H9 (cell line): Measurements from ENCODE around the gene DCHS2. TPM values are rescaled to one million over a fixed set of nuclear protein-coding genes. Genes with fewer than 3 reads are reported as not detected.

Source experiments
- DNase-seq: peaks from one replicate; pipeline ENCODE4 v3.0.0-alpha.2; 2017
- H2AFZ ChIP-seq: one replicate; pipeline ENCODE4 v1.6.1; 2013; ENCODE audit warnings: mild to moderate bottlenecking, low read length, control low read depth, moderate library complexity
- H2AK5ac ChIP-seq: 2 replicates; pipeline ENCODE4 v1.6.1; 2013; ENCODE audit warnings: low read length, control low read depth, mixed read lengths; ENCODE audit not compliant: insufficient read length
- H2BK120ac ChIP-seq: one replicate; pipeline ENCODE4 v1.6.1; 2013; ENCODE audit warnings: low read depth, mild to moderate bottlenecking, low read length, control low read depth, inconsistent platforms; ENCODE audit not compliant: poor library complexity, severe bottlenecking
- H2BK12ac ChIP-seq: 2 replicates; pipeline ENCODE4 v1.6.1; 2013; ENCODE audit warnings: low read length, control low read depth, mixed read lengths, low read depth; ENCODE audit not compliant: insufficient read length
- H2BK15ac ChIP-seq: 2 replicates; pipeline ENCODE4 v1.6.1; 2013; ENCODE audit warnings: low read depth, low read length, control low read depth
- H2BK20ac ChIP-seq: one replicate; pipeline ENCODE4 v1.6.1; 2013; ENCODE audit warnings: low read depth, mild to moderate bottlenecking, low read length, control low read depth, inconsistent platforms; ENCODE audit not compliant: poor library complexity, severe bottlenecking
- H2BK5ac ChIP-seq: 2 replicates; pipeline ENCODE4 v1.6.1; 2013; ENCODE audit warnings: low read length, control low read depth, mixed read lengths; ENCODE audit not compliant: insufficient read length
- H3K14ac ChIP-seq: 2 replicates; pipeline ENCODE4 v1.6.1; 2013; ENCODE audit warnings: low read length, control low read depth; ENCODE audit not compliant: insufficient read depth
- H3K18ac ChIP-seq: 2 replicates; pipeline ENCODE4 v1.6.1; 2013; ENCODE audit warnings: low read depth, mild to moderate bottlenecking, mixed read lengths, low read length, control low read depth; ENCODE audit not compliant: insufficient read length
- H3K23ac ChIP-seq: 2 replicates; pipeline ENCODE4 v1.6.1; 2013; ENCODE audit warnings: low read length, control low read depth, mixed read lengths, low read depth; ENCODE audit not compliant: insufficient read length
- H3K23me2 ChIP-seq: 2 replicates; pipeline ENCODE4 v1.6.1; 2013; ENCODE audit warnings: low read depth, mild to moderate bottlenecking, mixed read lengths, low read length, control low read depth; ENCODE audit not compliant: insufficient read length, poor library complexity, severe bottlenecking
- H3K27ac ChIP-seq: 2 replicates; pipeline ENCODE4 v1.5.1; 2013; ENCODE audit warnings: low read length, control low read depth, mixed read lengths, low read depth; ENCODE audit not compliant: insufficient read length
- H3K27me3 ChIP-seq: 2 replicates; pipeline ENCODE4 v1.6.1; 2013; ENCODE audit warnings: low read length, control low read depth, inconsistent platforms; ENCODE audit not compliant: insufficient read depth
- H3K4ac ChIP-seq: 2 replicates; pipeline ENCODE4 v1.6.1; 2013; ENCODE audit warnings: low read depth, mild to moderate bottlenecking, control low read depth, inconsistent platforms, low read length, moderate library complexity
- H3K4me1 ChIP-seq: 2 replicates; pipeline ENCODE4 v1.6.1; 2013; ENCODE audit warnings: low read length, control low read depth, inconsistent platforms; ENCODE audit not compliant: insufficient read depth
- H3K4me2 ChIP-seq: 2 replicates; pipeline ENCODE4 v1.6.1; 2013; ENCODE audit warnings: low read length, control low read depth, mixed read lengths; ENCODE audit not compliant: insufficient read length, insufficient read depth
- H3K56ac ChIP-seq: 2 replicates; pipeline ENCODE4 v1.6.1; 2013; ENCODE audit warnings: low read depth, mild to moderate bottlenecking, mixed read lengths, low read length, control low read depth; ENCODE audit not compliant: insufficient read length
- H3K79me1 ChIP-seq: 2 replicates; pipeline ENCODE4 v1.6.1; 2013; ENCODE audit warnings: low read depth, mild to moderate bottlenecking, moderate library complexity, low read length, control low read depth, inconsistent platforms; ENCODE audit not compliant: insufficient read depth, poor library complexity, severe bottlenecking
- H3K79me2 ChIP-seq: 2 replicates; pipeline ENCODE4 v1.6.1; 2013; ENCODE audit warnings: low read length, control low read depth, inconsistent platforms; ENCODE audit not compliant: insufficient read depth
- H3K9ac ChIP-seq: 2 replicates; pipeline ENCODE4 v1.6.1; 2013; ENCODE audit warnings: low read length, control low read depth, mixed read lengths; ENCODE audit not compliant: insufficient read length; ENCODE audit errors: extremely low read depth
- H3K9me3 ChIP-seq: one replicate; pipeline ENCODE4 v1.6.1; 2013; ENCODE audit warnings: low read depth, low read length, inconsistent platforms; ENCODE audit not compliant: control insufficient read depth
- H3T11ph ChIP-seq: one replicate; pipeline ENCODE4 v1.6.1; 2013; ENCODE audit warnings: mild to moderate bottlenecking, low read length, control low read depth, inconsistent platforms
- H4K20me1 ChIP-seq: one replicate; pipeline ENCODE4 v1.6.1; 2013; ENCODE audit not compliant: control insufficient read depth, insufficient read length, insufficient read depth
- H4K5ac ChIP-seq: 2 replicates; pipeline ENCODE4 v1.6.1; 2013; ENCODE audit warnings: low read depth, mild to moderate bottlenecking, mixed read lengths, low read length, control low read depth; ENCODE audit not compliant: insufficient read length
- H4K8ac ChIP-seq: replicated peaks from 2 replicates; pipeline ENCODE4 v1.6.1; 2013; ENCODE audit warnings: low read length, control low read depth, mixed read lengths, low read depth; ENCODE audit not compliant: insufficient read length
- H4K91ac ChIP-seq: 2 replicates; pipeline ENCODE4 v1.6.1; 2013; ENCODE audit warnings: low read depth, mild to moderate bottlenecking, moderate library complexity, mixed read lengths, low read length, control low read depth; ENCODE audit not compliant: insufficient read length
- H3K27ac Mint-ChIP-seq, 3 experiments: 2 replicates in 2 of 3; 3 replicates in 1 of 3; pipeline ENCODE4 v1.8.0; 2020 to 2021; ENCODE audit warnings: mixed read lengths in 3 of 3, mild to moderate bottlenecking in 1 of 3, moderate library complexity in 1 of 3
- H3K27me3 Mint-ChIP-seq: 2 replicates; pipeline ENCODE4 v1.8.0; 2021; ENCODE audit warnings: low read depth, mild to moderate bottlenecking, moderate library complexity, mixed read lengths
- H3K36me3 Mint-ChIP-seq, 3 experiments: 2 replicates in 2 of 3; 3 replicates in 1 of 3; pipeline ENCODE4 v1.8.0; 2020 to 2021; ENCODE audit warnings: low read depth in 3 of 3, mixed read lengths in 3 of 3; ENCODE audit not compliant: insufficient read depth in 1 of 3
- H3K4me1 Mint-ChIP-seq, 2 experiments: 2 replicates each; pipeline ENCODE4 v1.8.0; 2020; ENCODE audit warnings: mixed read lengths in 2 of 2
- H3K4me3 Mint-ChIP-seq, 2 experiments: 2 replicates in 1 of 2; 3 replicates in 1 of 2; pipeline ENCODE4 v1.8.0; 2020 to 2021; ENCODE audit warnings: mild to moderate bottlenecking in 2 of 2, mixed read lengths in 2 of 2, moderate library complexity in 1 of 2
- H3K9me3 Mint-ChIP-seq, 2 experiments: 2 replicates in 1 of 2; 3 replicates in 1 of 2; pipeline ENCODE4 v1.8.0; 2020; ENCODE audit warnings: mild to moderate bottlenecking in 2 of 2, mixed read lengths in 2 of 2, moderate library complexity in 1 of 2
- WGBS: extraction: QIAGEN DNeasy Blood & Tissue Kit; methylation state at CpG from one replicate; pipeline ENCODE4 v1.1.7; 2013; ENCODE audit warnings: missing lambda C conversion rate, low lambda C conversion rate, mixed read lengths; ENCODE audit not compliant: insufficient read length; ENCODE audit errors: extremely low coverage; 5-methylcytosine and 5-hydroxymethylcytosine counted together
- total RNA-seq: library from RNA; stranded (reverse); gene quantifications from 2 replicates; pipeline ENCODE4 v1.2.1, GENCODE V29; 2021
- TF ChIP-seq, protein P1 (sequence below): fragments of 200-600 bp; sonication (generic); conservative IDR thresholded peaks from 3 replicates; pipeline ENCODE4 v1.8.0; 2021; ENCODE audit warnings: antibody characterized with exemption, mild to moderate bottlenecking

DCHS2 gene
- total RNA-seq, 1 experiment from 2014 or later: 0.57 TPM

DNA sequence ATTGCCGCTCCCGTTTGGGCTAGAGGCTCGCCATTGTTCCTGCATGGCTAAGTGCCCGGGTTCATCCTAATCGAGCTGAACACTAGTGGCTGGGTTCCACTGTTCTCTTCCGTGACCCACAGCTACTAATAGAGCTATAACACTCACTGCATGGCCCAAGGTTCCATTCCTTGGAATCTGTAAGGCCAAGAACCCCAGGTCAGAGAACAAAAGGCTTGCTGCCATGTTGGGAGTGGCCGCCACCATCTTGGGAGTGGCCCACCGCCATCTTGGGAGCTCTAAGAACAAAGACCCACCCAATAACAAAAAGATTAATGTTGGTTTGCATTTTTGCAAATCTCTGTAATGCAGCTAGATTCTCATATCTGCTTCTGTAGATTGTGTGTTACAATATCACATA lies 299.0 kb downstream of the DCHS2 start:
- Histone ChIP-seq H2BK20ac (no peak overlapping the region), H4K91ac (no peak overlapping the region), H3K4me2 (no peak overlapping the region), H3T11ph (no peak overlapping the region), H2AFZ (no peak overlapping the region), H3K18ac (no peak overlapping the region), H3K79me1 (no peaks in the 10 kb centered on the region), H3K14ac (no peak overlapping the region), H3K79me2 (no peaks in the 10 kb centered on the region), H3K9ac (no peak overlapping the region), H3K23ac (no peak overlapping the region), H2BK15ac (no peak overlapping the region), H3K56ac (no peak overlapping the region), H4K8ac (no peak overlapping the region), H2BK5ac (no peak overlapping the region), H2BK120ac (no peak overlapping the region), H4K20me1 (no peaks in the 10 kb centered on the region), H3K4me1 (no peaks in the 10 kb centered on the region), H4K5ac (no peak overlapping the region), H3K27me3 (no peaks in the 10 kb centered on the region), H3K4ac (no peak overlapping the region), H3K23me2 (no peaks in the 10 kb centered on the region), H3K9me3 (no peaks in the 10 kb centered on the region), H3K27ac (no peak overlapping the region), H2BK12ac (no peak overlapping the region), H2AK5ac (no peak overlapping the region)
- Mint-ChIP-seq H3K4me3 (no peak overlapping the region), H3K9me3 (peaks cover 0 to 8% of the 10 kb centered on the region in 2 experiments; a peak in 4 of 5 replicates), H3K4me1 (peaks cover 5% of the 10 kb centered on the region in 2 experiments; a peak in 3 of 4 replicates), H3K27me3 (no peaks in the 10 kb centered on the region), H3K27ac (no peak overlapping the region), H3K36me3 (peaks cover 0 to 6% (median 0%) of the 10 kb centered on the region in 3 experiments; a peak in 3 of 7 replicates)
- TF ChIP-seq, protein P1, sequence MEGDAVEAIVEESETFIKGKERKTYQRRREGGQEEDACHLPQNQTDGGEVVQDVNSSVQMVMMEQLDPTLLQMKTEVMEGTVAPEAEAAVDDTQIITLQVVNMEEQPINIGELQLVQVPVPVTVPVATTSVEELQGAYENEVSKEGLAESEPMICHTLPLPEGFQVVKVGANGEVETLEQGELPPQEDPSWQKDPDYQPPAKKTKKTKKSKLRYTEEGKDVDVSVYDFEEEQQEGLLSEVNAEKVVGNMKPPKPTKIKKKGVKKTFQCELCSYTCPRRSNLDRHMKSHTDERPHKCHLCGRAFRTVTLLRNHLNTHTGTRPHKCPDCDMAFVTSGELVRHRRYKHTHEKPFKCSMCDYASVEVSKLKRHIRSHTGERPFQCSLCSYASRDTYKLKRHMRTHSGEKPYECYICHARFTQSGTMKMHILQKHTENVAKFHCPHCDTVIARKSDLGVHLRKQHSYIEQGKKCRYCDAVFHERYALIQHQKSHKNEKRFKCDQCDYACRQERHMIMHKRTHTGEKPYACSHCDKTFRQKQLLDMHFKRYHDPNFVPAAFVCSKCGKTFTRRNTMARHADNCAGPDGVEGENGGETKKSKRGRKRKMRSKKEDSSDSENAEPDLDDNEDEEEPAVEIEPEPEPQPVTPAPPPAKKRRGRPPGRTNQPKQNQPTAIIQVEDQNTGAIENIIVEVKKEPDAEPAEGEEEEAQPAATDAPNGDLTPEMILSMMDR: no peak
- WGBS: no CpG with 5 or more reads among the region's 8 CpGs
- no peak for DNase-seq
